Mammary epithelial cell (primary cell): ENCODE results near the gene IGFBP5.

Source experiments
- EZH2 ChIP-seq: IDR thresholded peaks from 2 replicates; pipeline ENCODE4 v1.6.1; 2012; ENCODE audit warnings: low read length, inconsistent platforms, borderline replicate concordance
- TF ChIP-seq, protein P1 (sequence below), 2 donors: IDR thresholded peaks in 1 of 2; conservative IDR thresholded peaks in 1 of 2; 2 replicates each; pipeline ENCODE4 v1.5.1; 2011 to 2012; ENCODE audit warnings: inconsistent platforms in 2 of 2, low read length in 2 of 2, mild to moderate bottlenecking in 2 of 2, control low read depth in 1 of 2, low read depth in 1 of 2; ENCODE audit not compliant: insufficient read depth in 1 of 2; ENCODE audit errors: extremely low read depth in 1 of 2

DNA sequence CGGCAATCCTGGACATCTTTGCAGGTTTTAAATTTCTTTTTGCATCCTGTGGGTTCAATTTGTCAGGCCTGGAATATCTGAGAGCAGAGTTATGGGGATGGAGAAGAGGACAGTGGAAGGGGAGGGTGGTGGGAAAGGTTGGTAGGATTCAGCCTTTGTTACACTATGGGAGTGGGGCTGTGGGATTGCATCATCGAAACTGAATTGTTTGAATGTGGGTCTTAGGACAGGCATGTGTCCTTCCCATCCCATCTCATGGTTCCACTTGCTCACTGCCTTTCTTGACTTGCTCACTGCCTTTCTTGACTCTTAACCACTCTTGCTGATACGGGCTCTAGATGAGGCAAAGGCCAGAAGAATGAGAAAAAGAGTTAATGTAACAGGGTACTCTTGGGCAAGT lies 49.2 kb downstream of the IGFBP5 start:
- TF ChIP-seq, protein P1, sequence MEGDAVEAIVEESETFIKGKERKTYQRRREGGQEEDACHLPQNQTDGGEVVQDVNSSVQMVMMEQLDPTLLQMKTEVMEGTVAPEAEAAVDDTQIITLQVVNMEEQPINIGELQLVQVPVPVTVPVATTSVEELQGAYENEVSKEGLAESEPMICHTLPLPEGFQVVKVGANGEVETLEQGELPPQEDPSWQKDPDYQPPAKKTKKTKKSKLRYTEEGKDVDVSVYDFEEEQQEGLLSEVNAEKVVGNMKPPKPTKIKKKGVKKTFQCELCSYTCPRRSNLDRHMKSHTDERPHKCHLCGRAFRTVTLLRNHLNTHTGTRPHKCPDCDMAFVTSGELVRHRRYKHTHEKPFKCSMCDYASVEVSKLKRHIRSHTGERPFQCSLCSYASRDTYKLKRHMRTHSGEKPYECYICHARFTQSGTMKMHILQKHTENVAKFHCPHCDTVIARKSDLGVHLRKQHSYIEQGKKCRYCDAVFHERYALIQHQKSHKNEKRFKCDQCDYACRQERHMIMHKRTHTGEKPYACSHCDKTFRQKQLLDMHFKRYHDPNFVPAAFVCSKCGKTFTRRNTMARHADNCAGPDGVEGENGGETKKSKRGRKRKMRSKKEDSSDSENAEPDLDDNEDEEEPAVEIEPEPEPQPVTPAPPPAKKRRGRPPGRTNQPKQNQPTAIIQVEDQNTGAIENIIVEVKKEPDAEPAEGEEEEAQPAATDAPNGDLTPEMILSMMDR (conservative IDR thresholded peaks at IDR 0.05 in 1 of 2, IDR thresholded peaks at IDR 0.05 in 1 of 2; ENCODE audit: extremely low read depth in 1 of 2, insufficient read depth in 1 of 2, low read depth in 1 of 2, low read length in 2 of 2): no peak
- TF ChIP-seq EZH2: no peak
